COLO668 (cell line): Measurements from ENCODE around the gene UBE2C.

Experiments
- DNase-seq: peaks from one replicate; lab custom pipeline; 2025; ENCODE audit not compliant: unreplicated experiment; lab: John Stamatoyannopoulos, UW

Gene UBE2C

DNA sequence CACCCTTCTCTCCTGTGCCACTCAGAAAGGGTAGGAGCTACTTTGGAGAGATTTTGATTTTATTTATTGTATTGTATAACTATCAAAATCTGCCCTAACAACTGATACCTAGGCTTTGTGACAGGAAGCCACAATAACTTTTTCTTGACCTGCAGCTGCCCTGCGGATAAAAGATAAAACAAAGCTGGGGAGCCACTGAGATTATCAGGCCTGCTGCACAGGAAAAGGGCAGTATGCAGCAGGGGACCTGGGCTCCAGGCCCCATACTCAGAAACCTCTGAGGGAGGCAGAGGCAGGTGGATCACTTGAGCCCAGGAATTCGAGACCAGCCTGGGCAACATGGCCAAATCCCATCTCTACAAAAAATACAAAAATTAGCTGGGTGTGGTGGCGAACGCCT lies 20.2 kb downstream of the UBE2C start:
- no peak for DNase-seq

DNA sequence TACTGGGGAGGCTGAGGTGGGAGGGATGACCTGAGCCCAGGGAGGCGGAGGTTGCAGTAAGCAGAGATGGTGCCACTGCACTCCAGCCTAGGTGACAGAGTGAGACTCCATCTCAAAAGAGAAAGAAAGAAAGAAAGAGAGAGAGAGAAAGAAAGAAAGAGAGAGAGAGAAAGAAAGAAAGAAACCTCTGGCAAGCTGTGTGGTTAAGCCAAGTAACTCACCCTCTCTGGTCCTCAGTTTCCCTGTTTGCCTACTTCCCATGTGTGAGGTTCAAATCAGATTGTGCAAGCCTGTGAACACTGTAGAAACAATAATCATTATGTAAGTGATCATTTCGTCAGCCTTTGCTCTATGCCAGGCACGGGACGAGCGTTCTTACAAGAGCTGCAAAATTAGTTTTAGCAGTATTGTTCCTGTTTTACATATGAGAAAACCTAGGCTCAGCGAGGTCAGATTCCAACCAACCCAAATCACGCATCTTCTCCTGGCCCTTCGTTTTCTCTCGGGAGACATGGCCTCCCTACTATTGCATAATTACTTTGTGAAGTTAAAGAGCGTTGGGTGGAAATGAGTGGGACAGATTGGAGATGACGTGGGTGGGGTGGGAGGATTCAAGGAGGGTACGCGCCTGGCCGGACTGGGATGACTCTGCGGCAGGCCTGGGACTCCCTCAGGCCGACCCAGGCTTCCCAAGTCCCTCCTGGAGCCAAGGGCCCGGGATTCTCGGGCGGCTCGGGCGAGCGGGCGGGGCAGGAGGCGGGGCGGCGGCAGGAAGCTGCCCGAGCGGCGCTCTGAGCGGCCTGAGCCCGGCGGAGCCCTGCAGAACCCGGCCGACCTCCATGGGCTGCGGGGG lies 20.8 kb downstream of the UBE2C start, which contains the start of gene SNX21:
TSS of gene SNX21 (plus strand) at position 770 of the 853 bp plus-strand sequence. CDS start 121 bp downstream, outside the sequence.
- peak; percentile 65 for DNase-seq

DNA sequence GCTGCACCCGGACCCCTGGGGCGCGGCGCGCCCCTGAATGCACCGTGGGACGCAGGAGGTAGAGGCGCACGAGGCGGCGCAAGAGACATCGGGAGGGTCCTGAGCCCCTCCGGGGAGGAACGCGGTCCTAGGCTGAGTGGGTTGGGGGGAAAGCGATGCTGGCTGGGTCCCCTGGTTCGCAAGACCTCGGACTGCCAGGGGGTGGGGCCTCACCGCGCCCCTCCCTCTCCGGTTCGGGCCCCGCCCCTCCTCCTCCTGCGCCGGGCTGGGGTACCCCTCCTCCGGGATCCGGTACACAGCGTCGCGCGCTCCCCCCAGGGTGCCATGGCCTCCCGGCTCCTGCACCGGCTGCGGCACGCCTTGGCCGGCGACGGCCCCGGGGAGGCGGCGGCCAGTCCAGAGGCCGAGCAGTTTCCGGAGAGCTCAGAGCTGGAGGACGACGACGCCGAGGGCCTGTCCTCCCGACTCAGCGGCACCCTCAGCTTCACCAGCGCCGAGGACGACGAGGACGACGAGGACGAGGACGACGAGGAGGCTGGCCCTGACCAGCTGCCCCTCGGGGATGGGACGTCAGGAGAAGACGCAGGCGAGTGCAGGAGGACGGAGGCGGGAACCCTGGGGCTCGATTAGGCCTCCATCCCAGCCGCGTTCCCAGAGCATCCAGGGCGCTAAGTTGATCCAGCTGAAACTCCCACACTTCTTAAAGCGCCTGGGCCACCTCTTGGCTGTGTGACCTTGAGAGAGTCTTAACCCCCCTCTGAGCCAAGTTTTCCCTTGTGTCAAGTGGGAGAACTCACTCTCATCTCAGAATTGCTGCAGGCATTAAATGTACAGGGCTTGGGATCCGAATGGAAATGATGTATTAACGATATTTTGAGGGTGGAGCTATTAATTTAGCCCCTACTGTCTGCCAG lies 21.7 kb downstream of the UBE2C start:
- DNase-seq: peak; percentile 45

DNA sequence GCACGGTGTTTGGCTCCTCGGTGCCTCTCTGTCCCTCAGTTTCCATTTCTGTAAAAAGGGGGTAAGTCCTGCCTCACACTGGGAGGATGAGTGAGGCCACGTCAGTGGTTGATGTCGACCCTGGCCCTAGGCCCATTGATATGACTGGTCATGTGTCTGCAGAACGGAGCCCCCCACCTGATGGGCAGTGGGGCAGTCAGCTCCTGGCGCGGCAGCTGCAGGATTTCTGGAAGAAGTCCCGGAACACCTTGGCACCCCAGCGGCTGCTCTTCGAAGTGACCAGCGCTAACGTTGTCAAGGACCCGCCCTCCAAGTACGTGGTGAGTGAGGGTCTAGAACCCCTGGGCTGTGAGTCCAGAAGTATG lies 22.3 kb downstream of the UBE2C start:
- no peak for DNase-seq

DNA sequence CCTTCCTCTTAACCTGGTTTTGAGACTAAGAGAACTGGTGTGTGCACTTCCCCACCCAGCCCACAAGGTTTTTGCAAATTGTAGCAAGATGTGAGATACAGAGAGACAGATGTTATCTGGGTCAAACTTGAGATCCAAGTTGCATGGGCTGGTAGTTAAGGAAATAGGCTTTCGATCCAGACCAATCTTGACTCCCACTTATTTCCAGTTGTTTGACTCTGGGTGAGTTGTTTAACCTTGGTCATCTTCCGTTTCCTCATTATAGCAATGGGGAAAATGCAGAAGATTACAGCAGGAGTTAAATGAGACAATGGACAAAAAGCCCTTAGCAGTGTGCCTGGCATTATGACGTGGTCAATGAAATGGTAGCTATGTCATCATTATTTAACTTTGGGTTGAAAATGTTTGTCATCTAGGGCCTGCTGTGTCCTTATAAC lies 22.9 kb downstream of the UBE2C start:
- DNase-seq: no peak

DNA sequence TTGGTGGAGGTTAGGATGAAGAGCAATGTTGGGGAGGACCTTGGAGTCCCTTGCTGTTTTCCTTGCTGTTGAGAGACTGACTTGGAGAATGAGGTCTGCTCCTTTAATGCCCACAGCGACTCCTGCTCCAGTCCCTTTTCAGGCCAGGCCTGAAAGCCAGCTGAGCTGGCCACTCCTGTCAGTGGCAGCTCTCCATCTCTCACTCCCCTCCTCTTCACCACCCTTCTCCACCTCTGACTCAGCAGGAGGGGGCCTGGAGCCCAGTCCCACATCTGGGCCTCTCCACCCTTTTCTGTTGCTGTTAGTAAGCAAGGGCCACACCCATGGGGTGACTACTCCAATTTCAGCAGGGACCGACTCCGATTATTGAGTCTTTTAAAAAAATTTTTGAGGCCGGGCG lies 23.4 kb downstream of the UBE2C start:
- DNase-seq: no peak

DNA sequence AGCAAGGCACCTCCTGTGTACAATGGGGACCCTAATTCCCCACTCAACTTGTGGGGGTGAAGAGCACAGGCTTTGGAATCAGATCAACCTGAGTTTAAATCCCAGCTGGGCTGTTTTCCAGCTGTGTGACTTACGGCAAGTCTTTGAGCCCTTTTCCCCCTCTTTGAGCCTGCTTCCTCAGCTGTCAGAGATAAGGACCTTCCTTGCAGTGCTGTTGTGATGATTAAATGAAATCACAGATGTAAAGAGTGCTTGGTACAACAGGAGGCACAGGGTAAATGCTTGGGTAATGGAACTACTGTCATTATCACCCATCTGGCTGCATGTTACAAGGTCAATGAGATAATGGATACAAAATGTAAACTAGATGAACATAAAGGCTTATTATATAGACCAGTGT lies 24.4 kb downstream of the UBE2C start:
- DNase-seq: no peak

DNA sequence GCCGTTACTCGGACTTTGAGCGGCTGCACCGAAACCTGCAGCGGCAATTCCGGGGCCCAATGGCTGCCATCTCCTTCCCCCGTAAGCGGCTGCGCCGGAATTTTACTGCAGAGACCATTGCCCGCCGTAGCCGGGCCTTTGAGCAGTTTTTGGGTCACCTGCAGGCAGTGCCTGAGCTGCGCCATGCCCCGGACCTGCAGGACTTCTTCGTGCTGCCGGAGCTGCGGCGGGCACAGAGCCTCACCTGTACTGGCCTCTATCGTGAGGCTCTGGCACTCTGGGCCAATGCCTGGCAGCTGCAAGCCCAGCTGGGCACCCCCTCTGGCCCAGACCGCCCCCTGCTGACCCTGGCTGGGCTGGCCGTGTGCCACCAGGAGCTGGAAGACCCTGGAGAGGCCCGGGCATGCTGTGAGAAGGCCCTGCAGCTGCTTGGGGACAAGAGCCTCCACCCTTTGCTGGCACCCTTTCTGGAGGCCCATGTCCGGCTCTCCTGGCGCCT lies 28.3 kb downstream of the UBE2C start:
- DNase-seq: no peak

DNA sequence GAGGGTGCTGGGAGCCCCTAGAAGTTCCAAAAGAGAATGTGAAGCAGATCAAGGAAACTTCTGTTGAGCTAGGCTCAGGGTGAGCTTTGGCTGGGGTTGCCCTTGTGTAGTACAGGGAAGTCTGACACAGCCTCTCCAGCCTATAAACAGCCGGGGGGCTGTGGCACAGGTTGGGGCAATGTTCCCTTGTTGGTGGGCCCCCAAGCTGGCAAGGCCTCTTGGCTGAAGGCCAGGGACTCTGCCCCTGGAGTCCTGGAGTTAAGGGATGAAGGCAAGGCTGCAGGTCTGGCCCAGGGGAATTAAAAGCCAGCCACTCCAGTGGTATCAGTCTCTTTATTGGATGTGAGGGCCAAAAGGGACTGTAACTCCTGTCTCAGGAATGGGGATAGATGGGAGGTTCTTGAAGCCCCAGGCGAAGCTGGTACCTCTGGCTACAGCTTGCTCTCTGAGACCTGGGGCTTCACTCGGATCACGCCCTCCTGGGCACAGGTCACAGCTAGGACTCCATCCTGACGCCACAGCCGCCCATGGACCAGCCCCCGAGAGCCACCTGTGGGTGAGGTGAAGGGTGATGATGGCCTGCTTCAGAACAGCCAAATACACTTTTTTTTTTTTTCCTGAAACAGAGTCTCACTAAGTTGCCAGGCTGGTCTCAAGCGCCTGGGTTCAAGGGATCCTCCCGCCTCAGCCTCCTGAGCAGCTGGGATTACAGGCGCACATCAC lies 29.1 kb downstream of the UBE2C start:
- no peak for DNase-seq

DNA sequence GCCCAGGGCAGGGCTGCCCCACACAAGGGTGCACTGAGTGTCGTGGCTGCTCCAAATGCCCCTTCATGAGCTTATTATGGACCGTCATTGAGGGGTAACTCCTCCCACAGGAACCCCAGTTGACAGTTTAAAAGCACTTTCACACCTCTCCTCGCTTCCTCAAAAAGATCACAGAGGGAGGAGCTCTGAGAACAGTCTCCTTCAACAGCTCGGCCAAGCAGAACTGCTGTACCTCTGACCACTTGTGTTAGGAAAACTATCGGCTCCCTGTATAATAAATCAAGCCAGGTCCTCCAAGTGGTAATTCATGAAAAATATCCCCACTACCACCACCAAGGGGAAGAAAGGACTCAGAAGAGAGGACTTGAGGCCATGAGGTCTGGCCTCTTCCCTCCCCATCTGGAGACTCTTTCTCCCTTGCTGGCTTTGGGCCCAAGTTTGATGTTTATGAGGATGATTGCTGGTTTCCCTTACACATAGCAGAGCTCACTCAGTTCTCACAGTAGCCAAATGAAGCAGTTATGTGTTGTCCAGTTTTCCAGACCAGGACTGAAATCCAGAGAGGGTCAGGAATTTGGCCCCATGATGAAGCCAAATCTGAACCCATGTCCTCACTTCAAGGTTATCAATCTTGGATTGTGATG lies 29.8 kb downstream of the UBE2C start:
- DNase-seq: no peak

DNA sequence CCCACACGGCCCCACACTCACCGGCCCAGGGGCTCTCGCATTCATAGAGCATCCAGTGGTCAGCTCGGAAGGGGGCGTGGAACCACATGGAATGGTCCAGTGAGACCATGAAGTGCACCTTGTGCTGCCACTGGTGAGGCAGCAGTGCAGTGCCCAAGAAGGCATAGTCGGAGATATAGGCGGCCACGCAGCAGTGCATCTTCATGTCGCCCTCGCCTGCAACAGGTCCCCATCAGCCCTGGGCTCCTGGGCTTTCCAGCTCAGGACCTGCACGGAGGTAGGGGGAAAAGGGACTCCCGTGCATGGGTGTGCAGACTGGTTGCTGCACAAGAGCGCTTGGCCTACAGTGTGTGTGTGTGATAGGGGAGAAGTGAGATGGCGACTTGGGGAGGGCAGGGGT lies 31.1 kb downstream of the UBE2C start:
- DNase-seq: no peak

DNA sequence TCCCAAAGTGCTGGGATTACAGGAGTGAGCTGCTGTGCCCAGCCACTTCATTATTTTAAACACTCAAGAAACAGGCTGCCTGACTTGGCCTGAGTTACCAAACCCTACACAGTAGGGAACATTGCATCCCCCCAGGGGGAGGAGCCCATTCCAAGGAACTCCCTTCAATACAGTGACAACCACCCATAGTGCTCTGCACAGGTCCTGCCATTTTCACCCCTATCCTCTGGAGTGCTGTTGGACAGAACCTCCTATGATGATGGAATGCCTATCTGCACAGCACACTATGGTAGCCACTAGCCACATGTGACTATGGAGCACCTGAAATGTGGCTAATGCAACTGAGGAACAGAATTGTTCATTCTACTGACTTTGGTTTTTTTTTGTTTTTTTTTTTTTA lies 33.0 kb downstream of the UBE2C start:
- DNase-seq: no peak

DNA sequence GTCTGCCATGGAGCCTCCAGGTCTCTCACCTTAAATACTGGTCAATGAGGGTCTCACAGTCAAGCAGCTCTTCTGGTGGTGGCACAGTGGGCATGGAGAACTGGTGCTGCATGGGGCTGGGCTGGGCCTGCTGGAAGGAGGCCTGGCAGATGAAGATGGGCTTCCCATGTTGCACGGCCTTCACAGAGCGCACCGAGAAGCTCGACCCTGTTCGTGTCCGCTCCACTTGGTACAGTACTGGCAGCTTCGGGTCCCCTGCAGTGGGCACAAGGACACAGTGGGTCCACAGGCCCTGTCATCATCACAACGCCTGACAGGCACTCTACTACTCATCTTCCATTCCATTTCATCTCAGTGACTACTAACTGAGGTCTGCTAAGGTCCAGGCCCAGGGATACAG lies 36.0 kb downstream of the UBE2C start:
- no peak for DNase-seq

DNA sequence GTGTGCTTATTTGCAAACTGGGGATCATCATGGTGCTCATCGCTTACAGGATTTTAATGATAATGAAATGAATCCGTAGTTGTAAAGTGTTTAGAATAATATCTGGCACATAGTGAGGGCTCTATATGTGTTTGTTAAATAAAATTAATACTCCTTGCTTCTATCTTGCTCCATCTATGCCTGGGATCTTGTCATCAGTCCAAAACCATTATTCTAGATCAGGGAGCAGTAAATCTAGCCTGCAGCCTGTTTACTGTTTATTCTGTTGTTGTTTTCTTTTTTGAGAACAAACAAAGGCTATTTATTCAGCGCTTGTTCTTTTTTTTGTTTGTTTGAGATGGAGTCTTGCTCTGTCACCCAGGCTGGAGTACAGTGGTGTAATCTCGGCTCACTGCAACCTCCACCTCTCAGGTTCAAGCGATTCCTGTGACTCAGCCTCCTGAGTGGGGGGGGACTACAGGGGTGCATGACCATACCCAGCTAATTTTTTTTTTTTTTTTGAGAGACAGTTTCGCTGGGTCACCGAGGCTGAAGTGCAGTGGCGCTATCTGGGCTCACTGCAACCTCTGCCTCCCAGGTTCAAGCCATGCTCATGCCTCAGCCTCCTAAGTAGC lies 36.6 kb downstream of the UBE2C start:
- DNase-seq: no peak

DNA sequence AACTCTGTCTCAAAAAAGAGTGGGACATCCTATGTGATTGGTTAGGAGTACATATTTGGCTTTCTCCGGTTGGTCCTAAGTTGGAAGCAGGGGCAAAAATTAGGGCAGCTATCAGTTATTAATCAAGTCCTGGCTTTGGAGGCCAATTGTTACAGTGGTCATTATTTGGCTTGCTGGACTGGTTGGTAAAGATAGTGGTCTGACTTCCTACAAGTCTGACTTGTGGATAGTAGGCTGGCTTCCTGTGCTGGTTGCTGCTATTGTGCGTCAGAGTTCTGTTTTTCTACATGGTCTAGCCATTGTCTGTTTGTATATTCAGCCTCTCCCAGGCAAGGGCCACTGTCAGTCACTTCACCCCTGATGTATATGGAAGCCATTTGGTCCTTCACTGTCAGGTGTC lies 37.8 kb downstream of the UBE2C start:
- DNase-seq: no peak

DNA sequence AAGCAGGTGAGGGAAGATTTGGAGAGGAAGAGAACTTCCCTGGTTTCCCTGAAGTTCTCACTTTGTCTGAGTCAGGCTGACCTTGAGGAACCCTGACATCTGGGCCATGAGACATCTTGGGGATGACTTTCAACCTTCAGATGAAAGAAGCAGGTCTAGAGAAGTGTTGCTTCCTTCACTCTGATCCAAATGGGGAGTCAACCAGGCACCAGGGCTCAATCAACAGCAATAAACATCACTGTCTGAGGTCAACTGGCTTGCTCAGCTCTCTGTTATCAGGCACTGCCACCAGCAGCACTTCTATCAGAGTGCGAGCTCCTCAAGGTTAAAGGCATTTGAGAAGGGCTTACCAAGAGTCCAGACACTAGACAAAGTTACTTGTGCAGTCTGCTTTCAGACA lies 38.5 kb downstream of the UBE2C start:
- DNase-seq: no peak

DNA sequence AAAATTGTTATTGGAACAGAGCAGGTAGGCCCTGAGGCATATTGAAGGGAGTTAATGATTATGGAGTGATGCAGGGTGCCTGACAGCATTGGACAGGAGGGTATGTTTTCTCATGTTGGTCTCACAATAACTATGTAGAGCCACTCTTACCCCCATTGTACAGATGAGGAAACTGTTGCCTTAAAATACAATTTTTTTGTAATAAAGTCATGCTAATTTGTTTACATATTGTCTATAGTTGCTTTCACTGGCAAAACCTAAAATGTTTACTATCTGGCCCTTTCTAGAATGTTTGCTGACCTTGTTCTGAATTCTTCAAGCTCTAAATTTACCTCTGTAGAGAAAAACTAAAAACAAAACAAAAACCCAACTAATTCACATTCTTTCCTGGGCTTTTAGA lies 39.1 kb downstream of the UBE2C start:
- DNase-seq: no peak

DNA sequence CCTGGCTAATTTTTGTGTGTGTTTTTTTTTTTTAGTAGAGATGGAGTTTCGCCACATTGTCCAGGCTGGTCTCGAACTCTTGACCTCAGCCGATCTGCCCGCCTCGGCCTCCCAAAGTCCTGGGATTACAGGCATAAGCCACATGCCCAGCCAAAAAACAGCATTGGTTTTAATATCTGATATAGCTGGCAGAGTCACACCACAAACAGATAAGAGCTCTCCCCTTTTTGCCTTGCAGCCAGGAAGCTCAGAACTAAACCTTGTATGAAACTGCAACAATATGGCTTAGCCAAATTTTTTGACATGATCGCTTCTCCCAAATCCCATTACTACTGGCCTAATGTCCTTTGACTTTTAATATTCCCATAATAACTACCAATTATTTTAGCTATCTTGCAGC lies 39.9 kb downstream of the UBE2C start:
- DNase-seq: no peak

DNA sequence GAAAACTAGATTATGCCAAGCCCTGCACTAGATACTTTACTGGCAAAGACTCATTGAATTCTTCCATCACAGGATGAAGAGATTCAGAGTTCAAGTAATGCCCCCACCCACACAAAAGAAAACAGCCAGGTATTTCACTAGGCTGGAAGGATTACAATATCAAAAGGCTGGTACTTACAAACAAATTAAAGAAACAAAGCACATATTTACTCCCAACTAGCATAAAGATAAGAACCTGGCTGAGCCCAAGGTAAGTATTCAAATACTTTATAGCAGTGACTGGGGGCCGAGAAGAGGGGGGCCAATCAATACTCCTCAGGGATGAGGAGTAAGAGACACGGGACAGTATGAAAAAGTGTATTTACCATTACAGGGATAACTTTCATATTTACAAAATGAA lies 41.0 kb downstream of the UBE2C start:
- DNase-seq: no peak
